Activated CD8-positive, alpha-beta memory T cell treated with anti-CD3 and anti-CD28 coated beads, Interleukin-2, amount 50 U/mL, for 1 hour (primary cell): Measurements from ENCODE around the gene FAM200C.
A peak's percentile ranks its signal among the peaks of the same experiment; 100 is the strongest.

Source experiments
- DNase-seq: peaks from one replicate; pipeline ENCODE4 v3.0.0-alpha.2; 2020; ENCODE audit errors: extremely low read depth

Gene FAM200C

DNA sequence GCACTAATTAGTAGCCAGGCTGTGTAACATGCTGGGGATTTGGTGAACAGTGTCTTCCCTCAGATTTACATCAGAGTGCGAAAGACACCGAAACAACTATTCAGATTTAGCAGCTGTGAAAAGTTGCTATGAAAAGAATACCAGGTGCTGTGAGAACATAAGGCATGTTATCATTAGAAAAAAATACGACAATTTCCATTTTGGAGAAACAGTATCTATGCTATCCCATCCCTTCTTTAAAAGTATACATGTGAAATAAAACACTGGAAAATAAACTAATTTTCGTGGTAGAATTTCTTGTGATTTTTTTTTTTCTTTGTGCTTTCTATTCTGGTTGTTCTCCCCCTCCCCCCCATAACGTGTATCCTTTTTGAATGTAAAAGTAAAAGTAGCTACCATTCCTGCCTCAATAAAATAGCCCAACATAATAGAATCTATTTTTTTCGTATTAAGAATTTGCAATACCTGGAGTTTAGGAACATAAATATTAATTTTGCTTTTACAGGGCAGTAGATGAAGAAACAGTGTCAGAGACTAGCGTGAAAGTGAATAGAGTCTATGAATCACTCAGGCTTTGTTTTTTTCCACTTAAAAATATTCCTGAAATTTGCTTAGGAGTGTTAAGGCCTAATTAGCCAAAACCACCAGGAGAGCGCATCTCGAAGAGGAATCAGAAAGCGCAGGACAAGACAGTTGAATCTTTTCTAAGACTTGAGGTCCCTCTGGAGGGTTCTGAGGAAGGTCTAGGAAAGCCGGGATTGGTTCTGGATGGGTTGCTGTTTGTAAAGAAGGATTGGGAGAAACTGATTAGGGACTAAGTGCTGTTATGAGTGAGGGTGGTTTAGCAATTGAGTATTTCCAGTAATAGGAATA is 19.8 kb upstream of the FAM200C start:
- no peak for DNase-seq

DNA sequence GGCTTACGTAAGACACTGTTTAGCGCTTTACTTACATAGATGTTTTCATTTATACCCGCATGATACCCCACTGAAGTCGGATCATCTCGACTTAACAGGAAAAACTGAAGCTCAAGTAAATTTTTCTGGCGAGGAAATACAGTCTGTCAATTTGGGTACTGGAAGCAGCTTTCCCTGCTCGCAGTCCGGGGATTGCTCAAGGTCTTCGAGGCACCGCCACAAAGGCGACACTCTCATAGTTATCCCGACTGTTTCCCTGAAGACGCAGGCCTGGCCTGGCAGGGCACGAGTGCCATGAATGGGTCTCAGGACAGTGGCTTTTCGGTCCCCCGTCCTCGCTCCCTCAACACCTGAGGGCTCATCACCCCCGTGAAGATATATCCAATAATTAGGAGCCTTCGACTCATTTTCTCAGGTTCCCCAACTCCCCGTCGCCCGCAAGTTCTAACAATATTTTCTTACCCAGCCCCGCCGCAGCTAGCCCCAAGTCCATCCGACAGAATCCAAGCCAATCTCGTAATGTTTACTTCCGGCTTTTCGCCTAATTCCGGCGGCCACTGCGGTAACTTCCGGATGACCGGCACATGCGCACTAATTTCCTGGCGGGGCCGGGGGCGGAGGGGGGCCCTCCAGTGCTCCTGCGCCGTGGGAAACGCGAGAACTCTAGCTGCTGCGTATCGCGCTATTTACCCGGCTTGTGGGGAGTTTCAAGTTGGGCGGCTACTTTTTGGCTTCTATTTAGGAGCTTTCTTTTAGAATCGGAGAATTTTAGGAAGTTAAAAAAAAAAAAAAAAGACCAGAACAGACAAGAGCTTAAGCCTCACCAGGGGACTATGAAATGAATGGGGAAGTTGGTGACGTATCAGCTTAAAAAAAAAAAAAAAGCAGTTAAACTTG is 19.0 kb upstream of the FAM200C start, which contains the start of gene SLU7:
Gene SLU7 (minus strand): TSS at position 521 of the 897 bp plus-strand sequence. CDS start 3,787 bp downstream, outside the sequence.
- DNase-seq, result peak; percentile 75

DNA sequence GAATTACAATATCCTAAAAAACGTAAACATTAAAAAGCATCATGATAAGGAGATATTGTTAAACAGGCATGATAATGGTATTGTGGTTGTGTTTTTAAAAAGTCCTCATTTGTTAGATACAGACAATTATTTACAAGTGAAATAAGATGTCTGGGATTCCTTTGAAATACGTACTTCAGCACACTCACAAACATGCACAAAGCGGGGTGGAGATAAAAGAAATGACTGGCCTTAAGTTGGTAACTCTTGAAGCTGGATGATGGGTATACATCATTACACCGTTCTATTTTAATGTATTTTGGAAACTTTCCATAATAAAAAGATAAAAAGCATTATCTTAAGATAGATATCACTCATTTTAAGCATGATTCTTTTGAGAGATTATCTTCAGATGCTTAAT is 1.0 kb downstream of the FAM200C start:
- DNase-seq, result no peak

DNA sequence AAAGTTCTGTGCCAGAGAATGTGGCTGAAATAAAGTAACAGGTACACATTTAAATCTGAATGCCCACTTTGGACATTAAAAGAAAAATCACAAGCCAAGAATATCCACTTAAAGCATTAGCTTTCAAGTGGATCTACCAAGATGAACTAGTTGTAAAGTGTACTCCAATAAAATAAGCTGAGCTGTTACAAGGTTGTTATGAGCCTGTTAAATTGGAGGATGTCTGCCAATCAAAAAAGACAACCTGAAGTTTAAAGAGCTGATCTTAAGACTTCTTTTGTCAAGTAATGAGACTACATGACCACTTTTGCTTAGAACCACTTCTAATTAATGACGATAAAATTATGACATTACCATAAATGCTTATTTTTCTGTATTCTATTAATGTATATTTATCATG is 2.4 kb downstream of the FAM200C start:
- DNase-seq, result no peak

DNA sequence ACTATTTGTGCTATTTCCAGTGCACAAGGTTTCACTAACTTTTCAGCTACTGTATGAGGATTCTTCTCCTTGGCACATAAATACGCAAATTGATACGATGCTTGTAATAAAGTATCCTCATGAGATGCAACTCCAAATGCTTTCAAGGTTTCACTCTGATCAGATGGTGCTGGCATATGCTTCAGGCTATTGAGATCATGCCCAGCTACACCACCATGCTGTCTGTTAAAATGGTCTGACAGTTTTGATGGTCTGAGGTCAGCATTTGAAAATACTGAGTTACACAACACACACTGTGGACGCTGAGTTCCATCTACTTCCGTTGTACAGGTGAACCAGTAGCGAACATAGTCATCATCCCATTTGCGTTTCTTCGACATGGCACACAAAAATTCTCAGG is 4.7 kb downstream of the FAM200C start:
- no peak for DNase-seq

DNA sequence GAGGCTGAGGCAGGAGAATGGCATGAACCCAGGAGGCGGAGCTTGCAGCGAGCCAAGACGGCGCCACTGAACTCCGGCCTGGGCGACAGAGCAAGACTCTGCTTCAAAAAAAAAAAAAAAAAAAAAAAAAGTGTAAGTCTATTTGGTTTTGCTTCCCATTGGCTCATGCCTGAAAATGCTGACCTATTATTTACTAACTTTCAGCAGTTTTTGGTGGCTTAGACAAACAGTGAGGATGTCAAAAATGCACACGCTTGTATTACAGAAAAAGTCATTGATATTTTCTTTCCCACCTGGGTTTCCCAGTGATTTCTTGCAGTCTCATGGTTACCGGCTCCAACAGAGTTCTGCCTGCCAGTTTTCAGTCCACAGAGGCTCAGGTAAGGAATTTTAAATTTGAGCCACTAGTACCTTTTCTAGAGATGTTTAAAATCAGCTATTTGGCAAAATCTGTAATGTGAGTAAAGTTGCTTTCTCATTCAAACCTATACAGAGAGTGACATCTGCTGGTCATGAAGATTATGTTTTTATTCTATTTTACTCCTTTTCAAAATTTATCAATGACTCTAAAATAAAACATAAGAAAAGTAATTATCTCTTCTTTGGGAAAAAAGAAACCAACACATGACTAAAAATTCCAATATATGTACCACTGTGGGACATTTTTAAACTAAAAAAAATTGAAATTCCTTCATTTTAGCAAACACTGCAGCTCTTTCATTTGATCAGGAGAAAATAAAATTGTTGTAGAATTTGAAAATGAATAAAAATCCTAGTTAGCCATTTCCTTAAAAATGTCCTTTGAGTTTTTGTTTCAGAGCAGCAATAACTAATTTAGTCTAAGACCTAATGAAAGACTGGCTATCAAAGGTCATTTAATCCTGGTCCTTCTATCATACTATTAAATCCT is 8.8 kb downstream of the FAM200C start:
- no peak for DNase-seq

DNA sequence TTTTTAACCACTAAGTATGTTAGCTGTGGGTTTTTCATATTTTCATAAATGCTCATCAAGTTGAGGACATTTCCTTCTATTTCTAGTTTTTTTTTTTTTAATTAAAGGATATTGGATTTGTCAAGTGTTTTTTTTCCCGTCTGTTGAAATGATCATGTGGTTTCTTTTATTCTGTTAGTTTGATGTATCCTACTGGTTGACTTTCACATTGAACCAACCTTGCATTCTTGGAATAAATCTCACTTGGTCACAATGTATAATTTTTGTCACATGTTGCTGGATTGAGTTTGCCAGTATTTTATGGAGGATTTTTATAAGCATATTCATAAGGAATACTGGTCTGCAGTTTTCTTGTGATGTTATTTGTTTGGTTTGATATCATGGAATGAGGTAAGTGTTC is 12.4 kb downstream of the FAM200C start:
- no peak for DNase-seq

DNA sequence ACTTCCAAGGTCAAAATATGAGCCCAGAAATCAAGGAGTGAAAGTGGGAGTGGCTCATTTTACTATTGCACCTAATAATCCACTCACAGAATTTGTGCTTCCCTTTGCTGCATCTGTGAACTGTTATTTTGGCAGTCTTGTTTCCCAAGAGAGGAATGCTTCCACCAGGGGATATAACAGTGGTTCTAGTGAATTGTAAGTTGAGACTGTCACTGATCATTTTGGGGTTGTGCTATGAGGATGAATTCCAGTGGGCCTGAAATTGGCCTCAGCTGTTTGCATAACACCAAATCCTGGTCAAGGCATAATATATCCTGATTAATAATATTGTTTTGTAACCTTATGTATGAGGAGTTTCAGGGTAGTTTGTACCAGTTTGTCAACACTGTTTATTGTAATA is 14.4 kb downstream of the FAM200C start:
- DNase-seq, result no peak

DNA sequence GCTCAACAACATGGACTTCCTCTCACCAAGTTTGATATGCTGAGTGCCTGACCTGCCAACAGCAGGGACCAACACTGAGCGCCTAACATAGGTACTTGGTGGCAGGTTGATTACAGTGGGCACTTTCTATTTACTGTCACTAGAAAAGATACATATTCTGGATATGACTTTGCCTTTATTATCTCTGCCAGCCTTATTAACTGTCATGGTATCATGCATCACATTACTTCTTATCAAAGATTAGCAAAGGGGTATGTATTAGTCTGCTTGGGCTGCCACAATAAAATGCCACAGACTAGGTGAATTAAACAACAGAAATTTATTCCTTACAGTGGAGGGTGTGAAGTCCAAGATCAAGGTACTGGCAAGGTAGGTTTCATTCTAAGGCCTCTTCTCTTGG is 15.2 kb downstream of the FAM200C start:
- no peak for DNase-seq

DNA sequence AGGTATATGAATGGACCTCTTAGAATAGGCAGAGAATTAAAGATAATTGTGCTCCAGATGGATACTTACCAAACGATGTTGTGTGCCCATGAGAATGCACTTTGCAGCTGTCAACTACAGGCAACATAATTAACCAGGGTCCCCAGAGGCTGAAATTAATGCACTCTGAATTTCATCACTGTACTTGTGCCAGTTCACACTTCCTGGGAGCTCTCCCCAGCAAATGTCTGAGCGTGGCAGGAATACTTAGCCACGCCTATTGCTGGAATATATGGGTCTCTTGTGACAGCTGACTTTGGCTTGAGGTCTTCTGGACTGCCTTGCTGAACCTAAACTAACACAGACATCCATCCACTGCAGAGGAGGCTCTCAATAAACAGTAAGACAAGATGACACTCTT is 17.5 kb downstream of the FAM200C start:
- no peak for DNase-seq

DNA sequence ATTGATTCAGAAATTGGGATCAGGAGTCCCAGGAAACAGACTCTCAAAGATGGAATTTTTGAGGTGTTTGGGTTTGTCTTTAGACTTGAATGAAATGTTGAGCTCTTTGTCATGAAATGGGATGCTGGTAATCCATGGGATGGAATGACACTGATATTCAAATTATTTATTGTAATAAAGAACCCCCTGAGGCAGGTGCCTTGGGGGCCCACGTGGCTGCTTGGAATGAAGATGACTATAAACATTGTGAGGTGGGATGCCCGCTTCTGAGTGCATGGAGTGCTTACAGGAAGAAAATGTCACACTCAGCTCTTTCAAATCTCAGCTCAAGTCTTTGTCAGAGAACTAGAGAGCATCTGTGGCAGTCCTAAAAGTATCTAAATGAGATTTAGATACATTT is 19.8 kb downstream of the FAM200C start:
- no peak for DNase-seq

DNA sequence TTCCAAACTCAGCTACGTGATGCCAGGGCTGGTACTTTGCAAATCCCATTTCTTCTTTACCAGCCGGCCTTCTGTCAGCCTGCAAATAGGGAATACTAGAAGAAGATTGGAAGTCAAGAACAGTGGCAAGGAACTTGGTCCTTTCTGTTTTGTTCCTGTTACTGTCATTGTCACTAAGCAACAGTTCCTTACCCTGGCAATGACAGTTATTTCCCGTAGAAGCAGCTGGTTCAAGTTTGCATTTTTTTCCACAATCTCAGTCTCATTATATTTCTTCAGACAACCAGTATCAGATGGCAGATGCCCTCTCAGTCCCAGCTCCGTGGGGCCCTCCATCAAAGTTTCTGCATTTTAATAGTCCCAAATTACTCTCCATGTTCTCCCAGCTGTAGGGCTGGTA is 20.3 kb downstream of the FAM200C start:
- no peak for DNase-seq

DNA sequence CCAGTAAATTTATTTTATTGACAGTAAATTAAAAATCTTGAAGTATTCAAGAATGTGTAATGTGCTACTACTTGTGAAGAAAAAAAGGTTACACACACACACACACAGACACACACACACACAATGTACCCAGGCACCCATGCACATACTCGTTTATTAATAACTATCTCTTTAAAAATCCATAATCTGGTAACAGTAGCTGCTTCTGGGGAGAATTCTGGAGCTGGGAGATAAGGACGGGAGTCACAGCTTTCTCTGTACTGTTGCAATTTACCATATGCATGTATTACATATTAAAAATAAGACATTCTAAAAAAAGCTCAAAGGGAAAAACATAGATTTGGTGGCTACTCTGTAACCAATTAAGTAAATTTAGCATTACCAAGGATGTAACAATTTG is 21.5 kb downstream of the FAM200C start:
- DNase-seq, result no peak

DNA sequence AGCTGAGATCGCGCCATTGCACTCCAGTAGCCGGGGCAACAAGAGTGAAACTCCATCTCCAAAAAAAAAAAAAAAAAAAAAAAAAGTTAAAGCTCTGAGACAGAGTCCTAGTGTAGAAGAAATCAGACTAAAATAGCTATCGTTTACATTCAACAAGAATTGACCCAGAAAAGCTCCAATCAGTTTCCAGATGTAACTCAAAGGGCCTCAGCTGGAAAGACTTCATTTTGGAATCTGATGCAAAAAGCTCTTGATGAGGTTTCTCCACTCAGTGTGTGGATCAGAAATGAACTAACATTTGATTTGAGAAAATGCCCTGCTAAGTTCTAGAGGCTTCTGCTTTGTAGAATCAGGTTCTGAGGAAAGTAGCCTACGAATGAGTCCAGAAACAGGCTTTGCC is 22.2 kb downstream of the FAM200C start:
- DNase-seq, result no peak

DNA sequence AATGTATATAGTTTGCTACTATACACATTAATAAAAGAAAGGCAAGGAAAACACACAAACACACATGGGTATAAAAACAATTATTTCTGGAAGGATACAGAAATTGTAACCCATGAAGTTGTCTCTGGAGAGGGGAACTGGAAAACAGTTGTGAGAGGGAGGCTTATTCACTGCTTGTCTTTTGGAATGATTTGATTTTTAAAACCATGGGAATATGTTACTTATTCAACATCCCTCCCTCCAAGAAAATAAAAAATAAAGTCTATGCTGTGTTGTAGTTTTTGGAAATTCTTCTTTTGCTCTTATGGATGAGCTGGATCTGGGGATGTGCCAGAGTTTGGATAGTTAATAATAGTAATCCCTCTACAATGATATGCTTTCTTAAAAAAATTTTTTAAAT is 23.4 kb downstream of the FAM200C start:
- DNase-seq, result no peak

DNA sequence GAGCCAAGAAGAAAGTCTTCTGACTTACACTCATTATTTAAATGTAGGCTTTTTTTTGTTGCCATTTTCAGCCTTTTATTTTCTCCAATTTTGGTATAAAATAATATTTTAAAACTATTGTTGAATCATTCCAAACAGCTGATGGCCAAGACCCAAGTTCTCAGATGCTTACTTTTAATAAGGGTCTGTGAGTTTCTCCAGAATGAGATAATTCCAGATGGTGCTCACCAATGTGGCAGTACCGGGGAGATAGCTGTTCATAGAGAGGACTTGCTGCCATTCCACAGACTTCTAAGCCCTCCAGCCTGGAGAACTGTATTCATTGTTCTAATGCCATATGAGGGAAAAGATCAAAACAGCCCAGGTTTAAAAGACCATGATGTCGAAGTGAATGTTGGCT is 24.2 kb downstream of the FAM200C start:
- no peak for DNase-seq

DNA sequence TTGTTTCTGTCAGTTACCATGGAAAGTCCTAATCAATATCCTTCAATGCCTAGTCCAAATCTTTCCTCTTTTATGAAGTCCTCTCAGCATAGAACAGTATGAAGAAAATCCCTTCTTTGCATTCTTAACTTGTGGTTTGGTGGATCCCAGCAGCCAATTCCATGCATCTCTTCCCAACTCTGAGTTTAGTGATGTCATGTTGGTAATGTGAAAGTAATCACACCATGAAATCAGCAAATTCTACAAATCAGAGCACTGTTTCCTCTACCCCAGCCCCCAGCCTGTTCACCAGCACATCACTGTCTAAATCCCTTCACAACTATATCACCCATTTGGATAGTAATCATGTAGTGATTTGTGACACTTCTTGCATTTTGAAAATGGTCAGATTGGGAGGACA is 24.7 kb downstream of the FAM200C start:
- DNase-seq, result no peak

DNA sequence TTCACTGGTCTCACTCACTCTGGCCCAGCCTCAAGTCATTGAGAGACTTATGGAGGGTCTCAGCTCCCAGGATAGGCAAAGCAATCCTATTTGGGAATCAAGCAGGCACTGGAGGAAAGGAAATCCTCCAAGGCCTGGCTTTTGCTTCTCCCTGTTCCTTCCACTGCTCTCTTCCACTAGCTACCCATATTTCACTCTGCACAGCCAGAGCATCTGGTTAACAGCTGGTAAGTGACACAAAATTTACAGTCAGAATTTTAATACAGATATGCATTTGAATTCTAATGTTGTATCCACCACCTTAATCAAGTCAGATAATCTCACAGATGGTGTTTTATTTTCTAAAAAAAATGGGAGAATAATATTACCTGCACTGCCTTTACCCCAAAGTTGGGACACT is 28.6 kb downstream of the FAM200C start:
- no peak for DNase-seq

DNA sequence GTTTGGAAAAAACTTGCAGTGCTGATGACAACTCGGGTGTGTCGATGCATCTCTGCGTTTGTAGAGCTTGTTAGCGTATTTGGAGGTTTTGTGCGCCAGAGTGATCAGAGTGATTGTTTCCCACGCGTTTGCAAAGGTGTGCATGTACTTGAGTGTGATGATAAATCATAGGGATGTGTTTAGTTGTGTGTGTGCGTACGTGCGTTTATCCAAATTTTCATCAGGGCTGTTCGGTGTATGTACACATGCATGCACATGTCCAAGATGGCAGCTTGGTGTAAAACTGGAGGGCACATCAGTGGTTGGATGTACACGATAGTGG is 29.2 kb downstream of the FAM200C start:
- no peak for DNase-seq

DNA sequence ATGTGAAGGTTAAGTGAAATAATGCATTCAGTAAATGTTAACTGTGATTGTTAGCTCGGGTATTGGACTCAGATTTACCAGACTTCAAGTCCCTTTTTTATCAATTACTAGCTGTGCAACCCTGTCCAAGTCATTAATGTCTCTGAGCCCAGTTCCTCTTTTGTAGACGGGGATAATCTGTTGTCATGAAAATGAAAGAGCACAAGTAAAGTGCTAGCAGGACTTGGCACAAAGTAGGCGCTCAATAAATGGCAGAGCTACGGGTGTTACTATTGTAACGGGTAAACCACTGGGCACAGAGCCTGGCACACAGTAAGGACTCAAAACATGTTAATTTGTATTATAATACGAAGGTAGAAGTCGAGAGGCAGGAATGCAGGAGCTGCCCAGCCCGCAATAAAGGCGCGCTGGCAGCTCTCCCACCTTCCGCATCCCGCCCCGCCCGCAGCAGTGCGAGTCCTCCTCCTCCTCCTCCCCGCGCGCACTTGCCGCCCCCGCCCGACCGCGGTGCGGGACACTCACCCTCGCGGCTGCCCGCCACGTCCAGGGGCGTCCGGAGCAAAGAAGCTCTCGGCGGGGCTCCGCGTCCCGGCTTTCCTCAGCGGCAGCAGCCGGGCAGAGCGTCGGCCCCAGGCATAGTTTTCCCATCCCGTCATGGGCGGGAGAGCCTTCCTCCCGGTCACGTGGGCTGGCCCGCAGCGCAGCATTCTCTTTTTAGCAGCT is 29.7 kb downstream of the FAM200C start, which contains the start of gene C1QTNF2:
Gene C1QTNF2 (minus strand): TSS at position 637 of the 723 bp plus-strand sequence. CDS start 15,615 bp downstream, outside the sequence.
- DNase-seq, result no peak

DNA sequence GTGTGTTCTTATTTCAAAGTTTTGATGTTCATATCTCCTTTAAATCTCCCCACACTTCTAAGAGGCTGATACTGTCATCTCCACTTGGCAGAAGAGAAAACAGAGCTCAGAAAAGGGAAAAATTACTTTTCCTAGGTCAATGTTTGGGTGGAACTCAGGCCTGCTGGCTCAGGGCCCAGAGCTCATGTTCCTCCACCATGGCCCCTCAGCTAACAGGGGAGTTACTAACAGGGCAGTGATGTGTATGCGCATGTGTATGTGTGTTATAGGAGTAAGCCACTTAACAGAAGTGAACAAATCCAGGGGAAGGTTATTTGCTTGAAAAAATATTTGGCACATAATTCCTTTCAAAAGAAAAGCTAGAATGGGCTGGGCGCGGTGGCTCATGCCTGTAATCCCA is 32.0 kb downstream of the FAM200C start:
- no peak for DNase-seq
